AG04449 (cell line): ENCODE results near the gene RASSF10.

Source experiments
- CTCF ChIA-PET: fragments of 350-600 bp; formaldehyde crosslinking; extraction: SDS; loops from one replicate; lab custom pipeline; 2021; ENCODE audit warnings: antibody characterized with exemption; lab: Yijun Ruan, JAX
- POLR2A ChIA-PET: fragments of 400-600, 350-600 bp; formaldehyde crosslinking; extraction: SDS; loops from one replicate; lab custom pipeline; 2020; ENCODE audit warnings: antibody characterized with exemption, inconsistent platforms; lab: Yijun Ruan, JAX
- DNase-seq: peaks from one replicate; pipeline ENCODE4 v3.0.0-alpha.2; 2010; ENCODE audit warnings: low read depth, low spot score
- H3K4me3 ChIP-seq: 2 replicates; pipeline ENCODE4 v1.5.1; 2011; ENCODE audit warnings: low read depth, mild to moderate bottlenecking, control low read depth, low read length
- CTCF ChIP-seq: IDR thresholded peaks from one replicate; pipeline ENCODE4 v1.5.1; 2011; ENCODE audit warnings: mild to moderate bottlenecking, moderate library complexity, low read length, control low read depth, inconsistent platforms; ENCODE audit not compliant: insufficient read depth; ENCODE audit errors: missing control alignments

RASSF10 gene

DNA sequence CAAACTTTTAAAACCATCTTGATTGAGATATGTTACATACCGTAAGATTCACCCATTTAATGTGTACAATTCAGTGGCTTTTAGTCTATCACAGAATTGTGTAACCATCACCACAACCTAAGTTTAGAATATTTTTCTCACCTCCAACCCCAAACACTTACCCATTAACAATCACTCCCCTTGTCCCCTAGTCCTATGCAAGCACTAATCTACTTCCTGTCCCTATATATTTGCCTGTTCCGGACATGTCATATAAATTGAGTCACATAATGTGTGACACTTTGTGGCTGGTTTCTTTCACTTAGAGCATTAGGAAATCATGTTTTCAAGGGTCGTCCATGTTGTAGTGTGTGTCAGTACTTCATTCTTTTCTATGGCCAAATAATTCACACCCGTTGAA is 38.8 kb downstream of the RASSF10 start:
- no peak for DNase-seq
- ChIA-PET POLR2A (no interaction called here), CTCF (no interaction called here)
- no peak overlapping the region for H3K4me3 ChIP-seq
- no peak for TF ChIP-seq CTCF

DNA sequence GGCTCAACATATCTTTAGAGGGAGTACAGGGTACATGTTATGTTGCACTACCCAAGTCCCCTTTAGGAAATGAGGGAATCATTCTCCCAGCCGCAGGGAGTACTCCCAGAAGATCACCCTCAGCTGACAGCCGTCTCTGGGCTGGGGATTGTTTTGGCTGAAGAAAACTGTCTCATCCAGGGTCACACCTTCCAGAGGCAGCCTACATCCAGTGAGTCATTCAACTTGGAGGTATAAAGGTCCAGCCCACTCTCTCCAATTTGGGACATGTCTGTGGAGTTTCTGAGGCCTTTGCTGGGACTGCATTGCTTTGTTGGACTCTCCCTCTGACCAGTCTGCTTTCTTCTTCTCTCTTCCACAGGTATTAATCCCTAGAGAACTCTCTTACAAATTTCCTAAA is 42.1 kb downstream of the RASSF10 start:
- ChIA-PET CTCF (no interaction called here), POLR2A (no interaction called here)
- H3K4me3 ChIP-seq: no peak overlapping the region
- DNase-seq: no peak
- TF ChIP-seq CTCF: no peak

DNA sequence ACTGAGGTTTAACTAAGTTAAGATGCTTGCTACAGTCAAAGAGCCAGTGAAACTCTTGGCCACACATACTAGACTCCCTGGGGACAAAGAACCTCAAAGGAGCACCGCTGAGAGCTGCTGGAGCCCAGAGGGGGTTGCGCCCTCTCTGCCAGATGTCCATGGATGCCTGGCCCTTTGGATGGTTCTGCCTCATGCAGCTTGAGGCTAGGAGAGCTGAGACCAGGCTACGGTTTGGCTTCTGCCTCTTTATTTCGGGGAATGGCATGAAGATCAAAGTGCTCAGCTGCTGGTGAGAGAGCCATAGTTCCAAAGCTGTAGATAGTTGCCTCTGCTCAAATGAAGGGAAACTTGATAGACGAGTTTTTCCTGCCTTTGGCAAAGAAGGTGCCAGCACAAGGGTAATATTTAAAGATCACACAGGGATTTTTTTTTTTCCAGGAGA is 43.0 kb downstream of the RASSF10 start:
- POLR2A ChIA-PET: no interaction called here
- no peak for DNase-seq
- CTCF ChIA-PET: interaction anchor here (1.0 kb wide), 1 partner anchor 283 kb away, joined by 3 read pairs; no protein-coding TSS in a partner anchor

DNA sequence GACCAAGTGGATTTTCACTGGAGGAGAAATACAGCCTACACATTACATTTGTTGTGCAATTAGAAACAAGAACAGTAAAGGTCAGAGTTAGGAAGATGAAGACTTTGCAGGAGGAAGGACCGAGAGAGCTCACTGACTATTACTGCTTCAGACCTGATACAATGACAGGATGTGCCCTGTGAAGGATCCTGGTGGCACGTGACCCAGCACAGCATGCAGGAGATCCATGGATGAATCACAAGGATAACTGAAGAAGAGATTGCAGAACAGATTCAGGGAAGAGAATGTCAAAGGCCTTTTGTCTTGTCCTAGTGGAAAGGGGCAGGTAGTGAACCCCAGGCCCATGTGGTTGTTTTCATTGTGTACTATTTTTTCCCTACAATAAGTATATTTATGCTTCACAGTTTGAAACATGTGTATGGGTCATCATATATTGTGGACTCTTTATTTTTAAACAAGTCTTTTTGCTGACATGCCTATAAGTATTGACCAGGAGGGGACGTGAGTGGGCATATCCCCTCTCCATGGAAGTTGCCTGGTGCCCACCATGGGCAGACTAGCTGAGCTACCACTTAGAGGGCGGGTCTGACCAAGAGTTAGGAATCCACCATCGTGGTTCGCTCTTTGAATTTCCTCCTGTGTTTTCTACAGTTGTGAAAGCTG is 44.3 kb downstream of the RASSF10 start:
- POLR2A ChIA-PET: no interaction called here
- TF ChIP-seq CTCF: no peak
- H3K4me3 ChIP-seq: no peak overlapping the region
- no peak for DNase-seq
- CTCF ChIA-PET: interaction anchor here (1.0 kb wide), 1 partner anchor 282 kb away, joined by 3 read pairs; no protein-coding TSS in a partner anchor

More for the DNA sequence above, 43.0 kb downstream of the RASSF10 start:
- TF ChIP-seq CTCF: no peak
- H3K4me3 ChIP-seq: no peak overlapping the region

GRCh38 chr11:13054278-13054677 is 45.2 kb downstream of the RASSF10 start:
- CTCF ChIA-PET: no interaction called here
- no peak for TF ChIP-seq CTCF
- no peak for DNase-seq
- no peak overlapping the region for H3K4me3 ChIP-seq
- POLR2A ChIA-PET: interaction anchor here (0.6 kb wide), 1 partner anchor 64 kb away, joined by 3 read pairs; no protein-coding TSS in a partner anchor

DNA sequence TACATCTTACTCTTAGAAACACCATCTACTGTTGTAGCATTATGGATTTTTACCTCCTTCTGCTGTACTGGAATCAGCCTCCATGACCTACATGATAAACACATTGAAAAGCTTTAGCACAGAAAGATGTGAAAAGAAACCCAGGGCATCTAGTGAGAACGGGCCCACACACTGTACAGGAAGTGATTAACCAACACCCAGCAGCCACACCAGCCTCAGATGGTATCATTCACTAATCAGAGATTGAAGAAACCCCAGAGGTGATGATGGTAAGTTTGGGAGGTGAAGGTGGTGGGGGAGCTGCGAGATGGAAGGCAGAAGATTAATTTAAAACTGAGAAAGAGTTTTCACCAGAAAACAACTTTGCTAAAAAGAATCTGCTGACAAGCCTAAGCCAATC is 46.1 kb downstream of the RASSF10 start:
- TF ChIP-seq CTCF: no peak
- ChIA-PET CTCF (interaction anchor here (0.9 to 1.1 kb wide), 2 partner anchors 9 to 280 kb away, joined by 3 read pairs; no protein-coding TSS in a partner anchor), POLR2A (no interaction called here)
- H3K4me3 ChIP-seq: no peak overlapping the region
- DNase-seq: no peak
